DMS153 treated with DMSO at 0.1 percent for 48 hours (cell line): ENCODE results near the gene HIGD2A.
"Not testable (repeated sequence)": the region's sequence is repeated elsewhere in the genome, so short reads cannot be mapped to it uniquely, and the experiment has no call there.

Experiments used
- DNase-seq: peaks from one replicate; lab custom pipeline; 2025; ENCODE audit not compliant: unreplicated experiment; lab: John Stamatoyannopoulos, UW

Gene HIGD2A

GRCh38 chr5:176394096-176394495, 5.5 kb downstream of the HIGD2A start:
- DNase-seq, result no peak

GRCh38 chr5:176394881-176395675, 6.5 kb downstream of the HIGD2A start:
- DNase-seq, result no peak

- DNase-seq, result no peak
Measured at GRCh38 chr5:176396330-176396729, 7.8 kb downstream of the HIGD2A start.

- DNase-seq, result no peak
Measured at GRCh38 chr5:176397736-176398420, 9.3 kb downstream of the HIGD2A start.

- DNase-seq, result no peak
Measured at GRCh38 chr5:176400382-176401156, 12.0 kb downstream of the HIGD2A start.

- no peak for DNase-seq
Measured at GRCh38 chr5:176401281-176402205, 13.0 kb downstream of the HIGD2A start.

GRCh38 chr5:176405656-176406435, 17.3 kb downstream of the HIGD2A start:
- DNase-seq, result no peak

- DNase-seq, result no peak
Measured at GRCh38 chr5:176406436-176407052, 18.0 kb downstream of the HIGD2A start.

- no peak for DNase-seq
Measured at GRCh38 chr5:176407456-176408251, 19.1 kb downstream of the HIGD2A start.

GRCh38 chr5:176408252-176408573, 19.7 kb downstream of the HIGD2A start:
- not testable (repeated sequence) for DNase-seq

GRCh38 chr5:176408590-176408989, 20.0 kb downstream of the HIGD2A start:
- DNase-seq, result no peak

- DNase-seq, result no peak
Measured at GRCh38 chr5:176409765-176410164, 21.2 kb downstream of the HIGD2A start.

- DNase-seq, result no peak
Measured at GRCh38 chr5:176410486-176411180, 22.1 kb downstream of the HIGD2A start.

- no peak for DNase-seq
Measured at GRCh38 chr5:176412517-176413254, 24.1 kb downstream of the HIGD2A start.

GRCh38 chr5:176413255-176413565, 24.7 kb downstream of the HIGD2A start:
- no peak for DNase-seq

- DNase-seq, result no peak
Measured at GRCh38 chr5:176413709-176414191, 25.2 kb downstream of the HIGD2A start.

GRCh38 chr5:176414704-176415103, 26.2 kb downstream of the HIGD2A start:
- no peak for DNase-seq
